ENCODE measurements around the gene RNF44. TPM values are rescaled to one million over a fixed set of nuclear protein-coding genes. Genes with fewer than 3 reads are reported as not detected.

RNF44 gene
- total RNA-seq, 2 experiments from 2014 or later, result 61.2 to 164 TPM

DNA sequence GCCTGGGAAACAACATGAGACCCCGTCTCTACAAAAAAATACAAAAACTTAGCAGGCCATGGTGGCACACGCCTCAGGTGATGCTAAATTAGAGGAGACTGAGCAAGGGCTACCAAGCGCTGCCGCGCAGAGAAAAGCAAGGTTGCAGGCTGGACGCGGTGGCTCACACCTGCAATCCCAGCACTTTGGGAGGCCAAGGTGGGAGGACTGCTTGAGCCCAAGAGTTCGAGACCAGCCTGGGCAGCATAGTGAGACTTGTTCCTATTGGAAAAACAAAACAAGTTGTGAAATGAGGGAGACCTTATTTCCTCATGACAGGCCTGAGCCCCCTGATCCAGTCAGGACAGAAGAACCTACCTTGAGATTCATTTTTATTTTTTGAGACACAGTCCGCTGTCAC lies 11.5 kb downstream of the RNF44 start:
- Histone ChIP-seq H3K9me3 (ENCODE audit: low read length) (no peaks in the 10 kb centered on the region), H3K4me1 (ENCODE audit: insufficient read depth, low read length, poor library complexity, severe bottlenecking) (peaks cover 73% of the 10 kb centered on the region), H3K4me2 (ENCODE audit: low read length) (no peak overlapping the region), H3K9me2 (ENCODE audit: insufficient read depth, low read length) (no peaks in the 10 kb centered on the region), H2AFZ (ENCODE audit: low read length) (no peak overlapping the region), H4K20me1 (ENCODE audit: insufficient read depth, low read length) (no peaks in the 10 kb centered on the region), H3K79me2 (ENCODE audit: insufficient read depth, low read depth, low read length) (peaks cover 8% of the 10 kb centered on the region; the same call in 1 of the 2 replicates), H3K27ac (ENCODE audit: low read depth, low read length, poor library complexity, severe bottlenecking) (no peak overlapping the region), H3K4me3 (ENCODE audit: low read depth, low read length, poor library complexity, severe bottlenecking) (no peak overlapping the region), H3K36me3 (ENCODE audit: insufficient read depth, low read length) (peaks cover 45% of the 10 kb centered on the region)
- intact Hi-C loops (cut with micrococcal nuclease; ENCODE audit: unreplicated experiment), result no loop called here
- POLR2A ChIA-PET, result no interaction called here
- DNase-seq (ENCODE audit: low spot score), result no peak
- no peak for TF ChIP-seq EZH2phosphoT487 (IDR thresholded peaks at IDR 0.05; ENCODE audit: borderline replicate concordance, low read depth, low read length)
- TF ChIP-seq, protein P1, sequence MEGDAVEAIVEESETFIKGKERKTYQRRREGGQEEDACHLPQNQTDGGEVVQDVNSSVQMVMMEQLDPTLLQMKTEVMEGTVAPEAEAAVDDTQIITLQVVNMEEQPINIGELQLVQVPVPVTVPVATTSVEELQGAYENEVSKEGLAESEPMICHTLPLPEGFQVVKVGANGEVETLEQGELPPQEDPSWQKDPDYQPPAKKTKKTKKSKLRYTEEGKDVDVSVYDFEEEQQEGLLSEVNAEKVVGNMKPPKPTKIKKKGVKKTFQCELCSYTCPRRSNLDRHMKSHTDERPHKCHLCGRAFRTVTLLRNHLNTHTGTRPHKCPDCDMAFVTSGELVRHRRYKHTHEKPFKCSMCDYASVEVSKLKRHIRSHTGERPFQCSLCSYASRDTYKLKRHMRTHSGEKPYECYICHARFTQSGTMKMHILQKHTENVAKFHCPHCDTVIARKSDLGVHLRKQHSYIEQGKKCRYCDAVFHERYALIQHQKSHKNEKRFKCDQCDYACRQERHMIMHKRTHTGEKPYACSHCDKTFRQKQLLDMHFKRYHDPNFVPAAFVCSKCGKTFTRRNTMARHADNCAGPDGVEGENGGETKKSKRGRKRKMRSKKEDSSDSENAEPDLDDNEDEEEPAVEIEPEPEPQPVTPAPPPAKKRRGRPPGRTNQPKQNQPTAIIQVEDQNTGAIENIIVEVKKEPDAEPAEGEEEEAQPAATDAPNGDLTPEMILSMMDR (conservative IDR thresholded peaks at IDR 0.05; ENCODE audit: low read length), result no peak
- BruUV-seq (replicated peaks), result no TSS peak
- CTCF ChIA-PET (ENCODE audit: unreplicated experiment), result no interaction called here

GRCh38 chr5:176524987-176525386 lies 12.2 kb downstream of the RNF44 start:
- H3K4me1 ChIP-seq (ENCODE audit: insufficient read depth, low read length, poor library complexity, severe bottlenecking), result peaks cover 67% of the 10 kb centered on the region
- ChIA-PET POLR2A (interaction anchor here (2.6 kb wide), 1 partner anchor 11 kb away, joined by 9 read pairs; no protein-coding TSS in a partner anchor), CTCF (ENCODE audit: unreplicated experiment) (no interaction called here)
- H2AFZ ChIP-seq (ENCODE audit: low read length), result no peak overlapping the region
- intact Hi-C loops (cut with micrococcal nuclease; ENCODE audit: unreplicated experiment), result no loop called here
- no TSS peak for BruUV-seq (replicated peaks)
- H3K9me3 ChIP-seq (ENCODE audit: low read length), result no peaks in the 10 kb centered on the region
- TF ChIP-seq EZH2phosphoT487 (IDR thresholded peaks at IDR 0.05; ENCODE audit: borderline replicate concordance, low read depth, low read length), result no peak
- TF ChIP-seq, protein P1 (conservative IDR thresholded peaks at IDR 0.05; ENCODE audit: low read length), result no peak
- no peak overlapping the region for H3K27ac ChIP-seq (ENCODE audit: low read depth, low read length, poor library complexity, severe bottlenecking)
- peaks cover 8% of the 10 kb centered on the region; the same call in 1 of the 2 replicates for H3K79me2 ChIP-seq (ENCODE audit: insufficient read depth, low read depth, low read length)
- no peaks in the 10 kb centered on the region for H4K20me1 ChIP-seq (ENCODE audit: insufficient read depth, low read length)
- H3K4me3 ChIP-seq (ENCODE audit: low read depth, low read length, poor library complexity, severe bottlenecking), result no peak overlapping the region
- peaks cover 41% of the 10 kb centered on the region for H3K36me3 ChIP-seq (ENCODE audit: insufficient read depth, low read length)
- no peaks in the 10 kb centered on the region for H3K9me2 ChIP-seq (ENCODE audit: insufficient read depth, low read length)
- no peak overlapping the region for H3K4me2 ChIP-seq (ENCODE audit: low read length)
- no peak for DNase-seq (ENCODE audit: low spot score)

GRCh38 chr5:176524138-176524537 lies 13.1 kb downstream of the RNF44 start:
- ChIA-PET POLR2A (interaction anchor here (0.6 to 2.6 kb wide), 3 partner anchors 9 to 1926 kb away, joined by 3 to 9 read pairs (median 3); no protein-coding TSS in a partner anchor), CTCF (ENCODE audit: unreplicated experiment) (no interaction called here)
- intact Hi-C loops (cut with micrococcal nuclease; ENCODE audit: unreplicated experiment), result no loop called here
- DNase-seq (ENCODE audit: low spot score), result no peak
- no peak overlapping the region for H3K27ac ChIP-seq (ENCODE audit: low read depth, low read length, poor library complexity, severe bottlenecking)
- H3K9me2 ChIP-seq (ENCODE audit: insufficient read depth, low read length), result no peaks in the 10 kb centered on the region
- TF ChIP-seq, protein P1 (conservative IDR thresholded peaks at IDR 0.05; ENCODE audit: low read length), result no peak
- TF ChIP-seq EZH2phosphoT487 (IDR thresholded peaks at IDR 0.05; ENCODE audit: borderline replicate concordance, low read depth, low read length), result no peak
- H3K4me1 ChIP-seq (ENCODE audit: insufficient read depth, low read length, poor library complexity, severe bottlenecking), result peaks cover 60% of the 10 kb centered on the region
- no peak overlapping the region for H3K4me3 ChIP-seq (ENCODE audit: low read depth, low read length, poor library complexity, severe bottlenecking)
- no peak overlapping the region for H3K4me2 ChIP-seq (ENCODE audit: low read length)
- H2AFZ ChIP-seq (ENCODE audit: low read length), result no peak overlapping the region
- H3K79me2 ChIP-seq (ENCODE audit: insufficient read depth, low read depth, low read length), result peaks cover 8% of the 10 kb centered on the region; the same call in 1 of the 2 replicates
- peaks cover 38% of the 10 kb centered on the region for H3K36me3 ChIP-seq (ENCODE audit: insufficient read depth, low read length)
- BruUV-seq (replicated peaks), result no TSS peak
- no peaks in the 10 kb centered on the region for H4K20me1 ChIP-seq (ENCODE audit: insufficient read depth, low read length)
- no peaks in the 10 kb centered on the region for H3K9me3 ChIP-seq (ENCODE audit: low read length)
